Upper lobe of left lung (tissue), 4 donors: ENCODE results near the gene IBTK.

Source experiments
- EP300 ChIP-seq, 4 donors: sonication (generic); formaldehyde crosslinking; IDR thresholded peaks; one replicate each; pipeline ENCODE4 v1.5.1; 2017; ENCODE audit warnings: antibody characterized with exemption in 4 of 4, control low read depth in 2 of 4
- POLR2A ChIP-seq, 4 donors: fragments of 450-650 bp; IDR thresholded peaks; one replicate each; pipeline ENCODE4 v1.5.1; 2016 to 2017; ENCODE audit warnings: antibody characterized with exemption in 4 of 4, mild to moderate bottlenecking in 2 of 4
- TF ChIP-seq, protein P1 (sequence below), 6 experiments: fragments of 450-650 bp in 4 of 6; fragments of 200-600 bp in 2 of 6; sonication (generic) in 2 of 6; IDR thresholded peaks; one replicate each; pipeline ENCODE4 v1.5.1; 2016 to 2019; ENCODE audit warnings: antibody characterized with exemption in 6 of 6

DNA sequence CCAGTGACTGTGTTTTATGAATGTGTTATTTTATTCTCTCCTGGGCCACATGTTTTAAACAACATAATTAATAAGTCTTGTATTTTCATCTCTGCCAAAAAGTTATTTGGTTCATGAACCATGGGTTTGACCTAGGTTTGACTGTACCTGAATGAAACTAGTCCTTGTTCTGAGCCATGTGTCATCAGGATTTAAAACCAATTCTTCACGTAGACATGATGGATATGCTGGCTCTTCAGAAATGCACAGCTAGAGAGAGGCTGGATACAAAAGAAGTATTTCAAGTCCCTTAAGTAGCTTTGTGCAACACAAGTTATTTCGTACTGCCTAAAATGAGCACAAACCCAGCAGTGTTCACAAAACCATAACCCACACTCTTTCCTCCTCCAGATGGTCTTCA lies 116.1 kb downstream of the IBTK start:
- TF ChIP-seq, protein P1, sequence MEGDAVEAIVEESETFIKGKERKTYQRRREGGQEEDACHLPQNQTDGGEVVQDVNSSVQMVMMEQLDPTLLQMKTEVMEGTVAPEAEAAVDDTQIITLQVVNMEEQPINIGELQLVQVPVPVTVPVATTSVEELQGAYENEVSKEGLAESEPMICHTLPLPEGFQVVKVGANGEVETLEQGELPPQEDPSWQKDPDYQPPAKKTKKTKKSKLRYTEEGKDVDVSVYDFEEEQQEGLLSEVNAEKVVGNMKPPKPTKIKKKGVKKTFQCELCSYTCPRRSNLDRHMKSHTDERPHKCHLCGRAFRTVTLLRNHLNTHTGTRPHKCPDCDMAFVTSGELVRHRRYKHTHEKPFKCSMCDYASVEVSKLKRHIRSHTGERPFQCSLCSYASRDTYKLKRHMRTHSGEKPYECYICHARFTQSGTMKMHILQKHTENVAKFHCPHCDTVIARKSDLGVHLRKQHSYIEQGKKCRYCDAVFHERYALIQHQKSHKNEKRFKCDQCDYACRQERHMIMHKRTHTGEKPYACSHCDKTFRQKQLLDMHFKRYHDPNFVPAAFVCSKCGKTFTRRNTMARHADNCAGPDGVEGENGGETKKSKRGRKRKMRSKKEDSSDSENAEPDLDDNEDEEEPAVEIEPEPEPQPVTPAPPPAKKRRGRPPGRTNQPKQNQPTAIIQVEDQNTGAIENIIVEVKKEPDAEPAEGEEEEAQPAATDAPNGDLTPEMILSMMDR (IDR thresholded peaks at IDR 0.05): no peak
- TF ChIP-seq EP300 (IDR thresholded peaks at IDR 0.05) (no peak), POLR2A (IDR thresholded peaks at IDR 0.05) (no peak)
